H1 (cell line): ENCODE measurements around the gene SLC26A6.

Experiments
- EP300 ChIP-seq, 2 experiments: IDR thresholded peaks; 1 replicate in 1 of 2; 2 replicates in 1 of 2; pipeline ENCODE4 v1.6.1; 2011 to 2012; ENCODE audit warnings: low read depth in 2 of 2, low read length in 2 of 2, mild to moderate bottlenecking in 2 of 2, borderline replicate concordance in 1 of 2, inconsistent platforms in 1 of 2, moderate library complexity in 1 of 2
- EZH2 ChIP-seq: fragments of 200-600 bp; sonication (generic); IDR thresholded peaks from 2 replicates; pipeline ENCODE4 v1.7.1; 2012; ENCODE audit warnings: low read depth, mild to moderate bottlenecking, moderate library complexity, low read length, inconsistent platforms; ENCODE audit not compliant: severe bottlenecking
- MAFK ChIP-seq: IDR thresholded peaks from 2 replicates; pipeline ENCODE4 v1.6.1; 2012; ENCODE audit warnings: low read depth, mild to moderate bottlenecking, improper control_type of control experiment, low read length
- POLR2AphosphoS5 ChIP-seq: IDR thresholded peaks from 2 replicates; pipeline ENCODE4 v1.6.1; 2011; ENCODE audit warnings: low read depth, low read length
- RAD21 ChIP-seq, 2 experiments: IDR thresholded peaks in 1 of 2; conservative IDR thresholded peaks in 1 of 2; 2 replicates each; pipeline ENCODE4 v1.6.1; 2011; ENCODE audit warnings: low read depth in 2 of 2, low read length in 2 of 2, improper control_type of control experiment in 1 of 2, inconsistent platforms in 1 of 2, mild to moderate bottlenecking in 1 of 2, moderate library complexity in 1 of 2
- SUZ12 ChIP-seq: fragments of 200-600 bp; sonication (generic); IDR thresholded peaks from 2 replicates; pipeline ENCODE4 v1.6.1; 2012; ENCODE audit warnings: mild to moderate bottlenecking, inconsistent platforms, low read length, moderate library complexity, mixed read lengths
- TF ChIP-seq, protein P1 (sequence below), 3 experiments: IDR thresholded peaks; 1 replicate in 2 of 3; 2 replicates in 1 of 3; pipeline versions ENCODE4 v1.5.1 to v1.6.1; 2011; ENCODE audit warnings: low read length in 3 of 3, mild to moderate bottlenecking in 3 of 3, inconsistent platforms in 2 of 3, low read depth in 1 of 3, moderate library complexity in 1 of 3; ENCODE audit not compliant: insufficient read depth in 1 of 3; ENCODE audit errors: control extremely low read depth in 1 of 3

DNA sequence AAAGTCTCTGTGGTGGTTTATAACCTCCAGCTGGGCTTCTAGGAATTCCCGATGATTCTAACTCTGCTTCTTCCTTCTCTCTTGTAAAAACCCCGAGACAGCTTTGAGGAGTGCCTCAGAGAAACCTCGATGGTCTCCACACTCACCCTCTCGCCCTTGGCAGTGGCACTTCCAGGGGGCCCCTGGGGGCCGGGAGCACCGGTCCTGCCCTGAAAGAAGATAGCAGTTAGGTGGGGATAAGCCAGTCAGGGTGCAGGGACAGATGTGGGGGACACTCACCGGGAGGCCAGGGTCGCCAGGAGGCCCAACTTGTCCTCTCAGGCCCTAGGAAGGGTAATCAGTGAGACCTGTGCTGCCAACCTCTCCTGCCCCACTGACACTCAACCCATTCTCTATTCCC, 49.9 kb downstream of the SLC26A6 start:
- TF ChIP-seq RAD21 (IDR thresholded peaks at IDR 0.05 in 1 of 2, conservative IDR thresholded peaks at IDR 0.05 in 1 of 2; ENCODE audit: low read depth in 2 of 2, low read length in 2 of 2) (no peak), SUZ12 (no peak), EZH2 (no peak), POLR2AphosphoS5 (no peak), MAFK (no peak), EP300 (IDR thresholded peaks at IDR 0.05; ENCODE audit: borderline replicate concordance in 1 of 2, low read depth in 2 of 2, low read length in 2 of 2) (no peak)
- TF ChIP-seq, protein P1, sequence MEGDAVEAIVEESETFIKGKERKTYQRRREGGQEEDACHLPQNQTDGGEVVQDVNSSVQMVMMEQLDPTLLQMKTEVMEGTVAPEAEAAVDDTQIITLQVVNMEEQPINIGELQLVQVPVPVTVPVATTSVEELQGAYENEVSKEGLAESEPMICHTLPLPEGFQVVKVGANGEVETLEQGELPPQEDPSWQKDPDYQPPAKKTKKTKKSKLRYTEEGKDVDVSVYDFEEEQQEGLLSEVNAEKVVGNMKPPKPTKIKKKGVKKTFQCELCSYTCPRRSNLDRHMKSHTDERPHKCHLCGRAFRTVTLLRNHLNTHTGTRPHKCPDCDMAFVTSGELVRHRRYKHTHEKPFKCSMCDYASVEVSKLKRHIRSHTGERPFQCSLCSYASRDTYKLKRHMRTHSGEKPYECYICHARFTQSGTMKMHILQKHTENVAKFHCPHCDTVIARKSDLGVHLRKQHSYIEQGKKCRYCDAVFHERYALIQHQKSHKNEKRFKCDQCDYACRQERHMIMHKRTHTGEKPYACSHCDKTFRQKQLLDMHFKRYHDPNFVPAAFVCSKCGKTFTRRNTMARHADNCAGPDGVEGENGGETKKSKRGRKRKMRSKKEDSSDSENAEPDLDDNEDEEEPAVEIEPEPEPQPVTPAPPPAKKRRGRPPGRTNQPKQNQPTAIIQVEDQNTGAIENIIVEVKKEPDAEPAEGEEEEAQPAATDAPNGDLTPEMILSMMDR (IDR thresholded peaks at IDR 0.05; ENCODE audit: control extremely low read depth in 1 of 3, insufficient read depth in 1 of 3, low read depth in 1 of 3, low read length in 3 of 3) = no peak
